GM21360 (cell line): ENCODE data around the gene STAC3.
A peak's percentile ranks its signal among the peaks of the same experiment; 100 is the strongest.

ENCODE experiments used
- ATAC-seq: cut with Tn5 transposase; IDR thresholded peaks from one replicate; pipeline ENCODE4 v1.9.1; 2021; ENCODE audit warnings: mild to moderate bottlenecking, moderate library complexity; ENCODE audit not compliant: unreplicated experiment

Gene STAC3

GRCh38 chr12:57236925-57237595 lies 13.9 kb downstream of the STAC3 start:
- no peak for ATAC-seq

GRCh38 chr12:57236201-57236924 lies 14.6 kb downstream of the STAC3 start:
- no peak for ATAC-seq

- ATAC-seq = no peak
These were observed 15.3 kb downstream of the STAC3 start for GRCh38 chr12:57235728-57236131.

DNA sequence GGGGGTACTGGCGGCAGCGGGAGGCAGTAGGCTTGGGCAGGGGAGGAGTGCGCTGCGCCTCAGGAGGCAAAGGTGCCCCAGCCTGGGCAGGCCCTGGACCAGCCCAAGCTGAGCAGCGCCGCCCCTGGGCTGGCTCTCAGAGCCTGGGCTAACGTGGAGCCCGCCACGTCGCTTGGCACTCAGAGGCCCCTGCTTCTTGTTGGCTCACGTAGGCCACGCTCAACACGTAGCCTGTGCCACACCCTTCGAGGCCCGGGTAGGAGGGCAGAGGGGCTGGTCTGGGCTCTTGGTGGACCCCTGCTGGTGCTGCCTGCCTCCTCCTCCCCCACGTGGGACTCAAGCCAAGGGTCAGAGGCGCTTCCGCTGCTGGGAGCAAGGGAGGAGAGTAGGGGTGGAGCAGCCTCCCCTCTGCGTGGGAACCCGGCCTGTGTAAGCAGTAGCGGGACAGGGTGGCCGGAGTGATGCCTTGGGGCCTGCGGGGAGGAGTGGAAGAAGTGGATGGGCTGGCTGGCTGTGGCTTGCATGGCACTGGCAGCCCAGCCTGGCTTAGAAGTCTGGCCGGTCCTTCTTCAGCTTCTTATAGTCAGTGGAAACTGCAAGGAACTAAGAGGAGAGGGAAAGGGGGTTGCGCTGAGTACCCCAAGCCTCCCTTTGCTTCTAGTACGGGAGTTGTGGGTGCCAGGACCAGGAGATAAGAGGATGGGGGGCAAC lies 15.8 kb downstream of the STAC3 start:
- ATAC-seq = no peak

GRCh38 chr12:57234571-57235016 lies 16.4 kb downstream of the STAC3 start:
- no peak for ATAC-seq

- ATAC-seq = no peak
These were observed 16.8 kb downstream of the STAC3 start for GRCh38 chr12:57234233-57234570.

DNA sequence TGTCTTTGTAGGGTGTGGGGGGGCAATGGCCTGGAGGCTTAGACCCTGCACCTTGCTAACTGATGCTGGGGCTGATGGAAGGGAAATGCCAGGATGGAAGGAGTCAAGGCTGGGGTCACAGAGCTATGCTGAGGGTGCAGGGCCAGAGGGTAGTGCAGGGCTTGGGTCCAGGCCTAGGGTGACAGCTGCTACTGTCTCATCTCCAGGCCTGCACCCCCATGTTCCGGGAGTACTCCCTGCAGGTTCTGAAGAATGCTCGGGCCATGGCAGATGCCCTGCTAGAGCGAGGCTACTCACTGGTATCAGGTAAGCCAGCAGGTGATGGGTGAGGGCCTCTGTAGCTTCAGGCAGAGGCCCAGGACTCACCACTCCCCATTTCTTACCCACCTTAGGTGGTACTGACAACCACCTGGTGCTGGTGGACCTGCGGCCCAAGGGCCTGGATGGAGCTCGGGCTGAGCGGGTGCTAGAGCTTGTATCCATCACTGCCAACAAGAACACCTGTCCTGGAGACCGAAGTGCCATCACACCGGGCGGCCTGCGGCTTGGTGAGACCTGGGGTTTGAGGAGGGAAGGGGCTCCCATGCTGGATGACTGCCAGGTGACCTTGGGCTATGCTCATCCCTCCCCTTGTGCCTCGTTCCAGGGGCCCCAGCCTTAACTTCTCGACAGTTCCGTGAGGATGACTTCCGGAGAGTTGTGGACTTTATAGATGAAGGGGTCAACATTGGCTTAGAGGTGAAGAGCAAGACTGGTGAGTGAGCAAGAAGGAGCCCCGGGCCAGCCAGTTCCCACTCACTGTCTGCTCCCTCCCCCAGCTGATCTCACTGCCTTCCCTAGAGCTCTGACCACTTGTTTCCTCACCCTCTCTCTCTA lies 17.4 kb downstream of the STAC3 start:
- no peak for ATAC-seq

GRCh38 chr12:57232156-57232756 lies 18.7 kb downstream of the STAC3 start:
- no peak for ATAC-seq

DNA sequence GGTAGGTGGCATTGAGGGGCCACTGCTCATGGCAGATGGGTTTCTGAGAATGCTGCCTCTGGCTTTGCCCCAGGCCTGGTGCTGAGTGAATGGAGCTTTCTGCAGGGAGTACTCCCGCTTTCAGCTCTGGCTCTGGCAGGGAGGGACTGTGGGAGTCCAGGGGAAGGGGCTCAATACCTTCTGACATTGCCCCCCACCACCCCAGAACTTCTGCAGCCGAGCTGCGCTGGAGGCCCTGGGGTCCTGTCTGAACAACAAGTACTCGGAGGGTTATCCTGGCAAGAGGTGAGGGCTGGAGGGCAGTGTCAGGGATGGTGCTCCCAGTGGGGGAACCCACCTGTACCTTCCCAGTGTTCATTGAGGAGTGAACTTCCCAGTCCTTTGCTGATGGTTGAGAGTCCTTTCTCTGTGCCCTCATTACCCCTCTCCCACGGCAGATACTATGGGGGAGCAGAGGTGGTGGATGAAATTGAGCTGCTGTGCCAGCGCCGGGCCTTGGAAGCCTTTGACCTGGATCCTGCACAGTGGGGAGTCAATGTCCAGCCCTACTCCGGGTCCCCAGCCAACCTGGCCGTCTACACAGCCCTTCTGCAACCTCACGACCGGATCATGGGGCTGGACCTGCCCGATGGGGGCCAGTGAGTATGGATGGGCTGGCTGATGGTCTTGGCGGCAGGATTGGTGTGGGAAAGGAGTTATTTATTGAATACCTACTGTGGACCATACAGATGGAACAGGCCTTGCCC lies 19.5 kb downstream of the STAC3 start:
- no peak for ATAC-seq

DNA sequence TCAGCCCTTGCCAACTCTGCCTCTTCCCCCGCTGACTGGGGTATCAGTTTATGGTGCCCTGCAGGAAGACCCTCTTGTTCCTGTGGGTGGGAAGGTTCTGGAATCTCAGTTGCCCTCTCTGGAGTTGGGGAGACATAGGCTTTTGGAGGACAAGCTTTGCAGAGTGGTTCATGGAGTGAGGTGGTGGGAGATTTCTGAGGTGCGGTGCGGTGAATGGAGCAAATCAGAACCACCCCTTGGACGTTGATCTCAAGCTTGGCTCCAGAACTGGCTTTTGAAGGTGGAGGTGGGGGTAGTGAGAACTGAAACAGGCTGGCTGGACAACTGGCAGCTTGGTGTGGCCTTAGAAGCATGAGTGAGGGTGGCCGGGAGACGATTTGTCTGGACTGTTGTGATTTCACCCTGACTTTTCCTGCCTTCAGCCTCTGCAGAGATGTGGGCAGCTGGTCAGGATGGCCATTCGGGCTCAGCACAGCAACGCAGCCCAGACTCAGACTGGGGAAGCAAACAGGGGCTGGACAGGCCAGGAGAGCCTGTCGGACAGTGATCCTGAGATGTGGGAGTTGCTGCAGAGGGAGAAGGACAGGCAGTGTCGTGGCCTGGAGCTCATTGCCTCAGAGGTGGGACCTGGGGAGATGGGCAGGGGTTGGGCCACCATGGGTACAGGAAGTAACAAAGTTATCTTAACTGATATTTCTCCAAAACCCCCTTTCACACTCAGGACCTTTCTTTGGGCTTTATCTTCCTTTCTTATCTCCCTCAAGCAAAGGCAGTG lies 20.4 kb downstream of the STAC3 start:
- no peak for ATAC-seq

DNA sequence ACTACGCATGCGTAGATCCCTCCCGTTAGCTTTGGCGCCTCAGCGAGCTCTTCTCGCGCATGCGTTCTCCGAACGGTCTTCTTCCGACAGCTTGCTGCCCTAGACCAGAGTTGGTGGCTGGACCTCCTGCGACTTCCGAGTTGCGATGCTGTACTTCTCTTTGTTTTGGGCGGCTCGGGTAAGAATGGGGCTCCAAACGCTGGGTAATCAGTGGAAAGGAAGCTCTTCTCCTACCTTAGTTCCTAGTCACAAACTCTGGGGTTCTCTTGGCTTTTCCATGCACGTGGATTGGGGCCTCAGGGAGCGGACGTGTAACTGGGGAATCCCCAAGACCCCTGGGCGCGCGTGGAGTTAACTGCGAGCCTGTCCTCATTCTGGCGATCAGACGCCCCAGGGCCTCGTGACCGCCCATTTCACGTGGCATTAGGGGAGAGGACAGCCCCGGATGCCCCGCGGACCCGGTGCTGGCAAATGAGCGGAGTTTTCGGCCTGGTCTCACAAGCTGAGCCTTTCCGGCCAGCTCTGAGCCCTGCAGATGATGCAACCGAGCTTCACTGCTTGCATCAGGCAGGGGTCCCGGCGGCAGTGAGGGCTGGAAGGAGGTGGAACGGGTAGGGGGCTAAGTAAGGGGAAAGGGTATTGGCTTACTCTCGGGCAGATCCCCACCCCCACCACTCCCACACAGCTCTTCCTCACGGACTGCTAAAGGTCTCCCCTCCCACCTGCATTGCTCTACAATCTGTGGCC lies 21.2 kb downstream of the STAC3 start, which contains the start of gene SHMT2:
SHMT2 (plus strand) TSS at position 78 of the 747 bp plus-strand sequence; CDS start at position 146, 68 bp downstream.
- ATAC-seq = peak; percentile 54

- no peak for ATAC-seq
These were observed 21.8 kb downstream of the STAC3 start for GRCh38 chr12:57229046-57229633.

DNA sequence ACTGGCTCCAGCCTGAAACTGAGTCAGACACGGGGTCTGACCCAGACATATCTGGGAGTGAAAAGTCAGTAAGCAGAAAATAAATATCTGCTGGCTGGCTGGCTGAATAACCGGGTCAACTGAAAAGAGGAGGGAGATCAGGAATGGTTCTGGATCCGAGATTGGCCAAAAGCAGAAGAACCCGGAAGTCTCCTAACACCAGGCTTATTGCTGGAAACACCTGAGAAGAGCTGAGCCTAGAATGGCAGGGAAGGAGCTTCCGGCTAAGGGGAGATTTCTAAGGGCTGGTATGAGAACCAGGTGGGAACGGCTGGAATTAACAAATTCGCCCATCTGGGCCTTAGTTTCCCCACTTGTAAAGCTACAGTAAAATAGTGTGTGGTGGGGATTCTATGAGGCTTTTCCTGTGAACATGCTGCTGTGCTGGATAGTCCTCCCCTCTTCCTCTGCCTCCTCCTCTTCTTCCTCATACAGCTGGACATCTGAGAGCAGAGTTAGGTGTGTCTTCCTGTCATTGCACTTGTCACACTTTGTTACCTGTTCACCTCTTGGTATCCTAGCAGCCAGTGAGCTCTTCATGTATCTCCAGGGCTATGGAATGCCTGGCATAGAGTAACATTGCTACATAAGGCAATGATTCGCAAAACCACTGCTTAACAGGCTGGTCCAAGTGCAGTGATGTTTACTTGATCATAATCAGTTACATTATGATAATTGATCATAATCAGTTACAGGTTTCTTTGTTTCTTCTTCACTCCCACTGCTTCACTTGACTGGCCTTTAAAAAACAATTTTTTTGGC lies 23.5 kb downstream of the STAC3 start:
- ATAC-seq = no peak

- no peak for ATAC-seq
These were observed 24.2 kb downstream of the STAC3 start for GRCh38 chr12:57226588-57227314.

DNA sequence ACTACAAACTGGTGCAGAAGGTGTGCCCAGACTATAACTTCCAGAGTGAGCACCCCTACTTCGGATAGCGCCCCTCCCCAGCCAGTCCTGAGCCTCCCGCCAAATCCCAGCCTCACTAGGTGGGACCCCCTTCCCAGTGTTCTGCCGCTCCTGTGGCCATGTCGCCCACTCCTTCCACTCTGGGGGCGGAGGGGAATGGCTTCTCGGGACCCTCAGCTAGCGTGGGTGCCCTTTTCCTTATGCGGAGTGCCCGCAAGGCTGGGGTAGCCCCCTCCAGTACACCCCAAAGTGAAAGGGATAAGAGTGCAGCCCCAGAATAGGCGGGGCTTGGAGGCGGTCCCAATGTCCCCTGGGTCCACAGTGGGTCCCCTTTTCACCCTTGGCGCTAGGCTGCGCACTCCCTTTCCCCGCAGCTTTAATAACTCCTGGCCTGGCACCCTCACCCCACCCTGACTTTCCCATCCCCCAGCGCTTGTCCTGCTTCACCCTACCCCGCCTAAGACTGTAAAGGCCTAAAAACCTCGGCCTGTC lies 25.2 kb downstream of the STAC3 start:
- ATAC-seq = no peak

GRCh38 chr12:57224973-57225679 lies 25.9 kb downstream of the STAC3 start:
- no peak for ATAC-seq
